Fibroblast of skin of right quadriceps (primary cell): ENCODE results near the gene LZTS2.
A peak's percentile ranks its signal among the peaks of the same experiment; 100 is the strongest.
"Not testable (repeated sequence)": the region's sequence is repeated elsewhere in the genome, so short reads cannot be mapped to it uniquely, and the experiment has no call there.

Source experiments
- DNase-seq: peaks from one replicate; pipeline ENCODE4 v3.0.0-alpha.2; 2013

Gene LZTS2

GRCh38 chr10:101034404-101034803, 34.8 kb downstream of the LZTS2 start:
- not testable (repeated sequence) for DNase-seq

- DNase-seq, result no peak
Measured at GRCh38 chr10:101035314-101035713, 35.7 kb downstream of the LZTS2 start.

GRCh38 chr10:101035916-101036702, 36.5 kb downstream of the LZTS2 start:
- DNase-seq, result no peak

- DNase-seq, result no peak
Measured at GRCh38 chr10:101036726-101037125, 37.1 kb downstream of the LZTS2 start.

- DNase-seq, result no peak
Measured at GRCh38 chr10:101038484-101038883, 38.9 kb downstream of the LZTS2 start.

- no peak for DNase-seq
Measured at GRCh38 chr10:101040061-101040460, 40.5 kb downstream of the LZTS2 start.

GRCh38 chr10:101040851-101041250, 41.2 kb downstream of the LZTS2 start:
- no peak for DNase-seq

GRCh38 chr10:101041252-101041761, 41.7 kb downstream of the LZTS2 start:
- peak; percentile 83 for DNase-seq

- no peak for DNase-seq
Measured at GRCh38 chr10:101042118-101042517, 42.5 kb downstream of the LZTS2 start.

- peak; percentile 93 for DNase-seq
Measured at GRCh38 chr10:101042667-101043362, 43.2 kb downstream of the LZTS2 start.

- no peak for DNase-seq
Measured at GRCh38 chr10:101043363-101043707, 43.7 kb downstream of the LZTS2 start.

- DNase-seq, result no peak
Measured at GRCh38 chr10:101044117-101044516, 44.5 kb downstream of the LZTS2 start.

- DNase-seq, result peak; percentile 30
Measured at GRCh38 chr10:101046332-101047238, 47.0 kb downstream of the LZTS2 start.

- DNase-seq, result no peak
Measured at GRCh38 chr10:101047268-101047667, 47.7 kb downstream of the LZTS2 start.

GRCh38 chr10:101047961-101048892, 48.6 kb downstream of the LZTS2 start:
- DNase-seq, result no peak

GRCh38 chr10:101050208-101051069, 50.8 kb downstream of the LZTS2 start:
- peak; percentile 38 for DNase-seq

GRCh38 chr10:101052285-101052684, 52.7 kb downstream of the LZTS2 start:
- DNase-seq, result peak; percentile 61

GRCh38 chr10:101053516-101053915, 53.9 kb downstream of the LZTS2 start:
- peak; percentile 71 for DNase-seq

GRCh38 chr10:101054351-101054750, 54.7 kb downstream of the LZTS2 start:
- DNase-seq, result no peak

GRCh38 chr10:101054876-101055275, 55.3 kb downstream of the LZTS2 start:
- DNase-seq, result no peak

- DNase-seq, result no peak
Measured at GRCh38 chr10:101055411-101055810, 55.8 kb downstream of the LZTS2 start.
